Uterus (tissue), 4 donors: ENCODE data around the gene BPHL. TPM values are rescaled to one million over a fixed set of nuclear protein-coding genes. Genes with fewer than 3 reads are reported as not detected.
"Not testable (repeated sequence)": the region's sequence is repeated elsewhere in the genome, so short reads cannot be mapped to it uniquely, and the experiment has no call there.

Experiments
- DNase-seq, 2 donors: peaks; one replicate each; pipeline ENCODE4 v3.0.0-alpha.2; 2019 to 2020
- H3K27ac ChIP-seq, 2 donors: fragments of 200-600 bp; sonication (generic); 1 replicate in 1 of 2; 2 replicates in 1 of 2; pipeline ENCODE4 v1.5.1; 2016 to 2018
- H3K27me3 ChIP-seq, 2 donors: fragments of 200-600 bp; sonication (generic); one replicate each; pipeline ENCODE4 v1.5.1; 2018 to 2019; ENCODE audit warnings: control low read depth in 1 of 2
- H3K36me3 ChIP-seq, 2 donors: fragments of 200-600 bp; sonication (generic); one replicate each; pipeline ENCODE4 v1.5.1; 2019; ENCODE audit warnings: control low read depth in 1 of 2
- H3K4me1 ChIP-seq, 2 donors: fragments of 200-600 bp; sonication (generic); one replicate each; pipeline ENCODE4 v1.5.1; 2018 to 2019; ENCODE audit warnings: control low read depth in 1 of 2
- H3K4me3 ChIP-seq, 2 donors: fragments of 200-600 bp; sonication (generic); 1 replicate in 1 of 2; 2 replicates in 1 of 2; pipeline ENCODE4 v1.5.1; 2018 to 2019; ENCODE audit warnings: mild to moderate bottlenecking in 1 of 2
- H3K9me3 ChIP-seq, 2 donors: fragments of 200-600 bp; sonication (generic); one replicate each; pipeline ENCODE4 v1.5.1; 2019; ENCODE audit warnings: control low read depth in 1 of 2
- POLR2A ChIP-seq, 2 donors: fragments of 450-650 bp; IDR thresholded peaks; one replicate each; pipeline ENCODE4 v1.6.1; 2016; ENCODE audit warnings: antibody characterized with exemption in 2 of 2, mild to moderate bottlenecking in 1 of 2, moderate library complexity in 1 of 2
- intact Hi-C: fragments of 100-400 bp; cut with DNase I; formaldehyde crosslinking; loops from one replicate; pipeline ENCODE4 v1.15.1; 2023; ENCODE audit warnings: low total_unique reads
- total RNA-seq, 4 donors: library from RNA; depleted of rRNA in 3 of 4; stranded (reverse); fragments of >200 nt in 3 of 4; gene quantifications; one replicate each; pipeline versions ENCODE4 v1.1.0 to v1.2.4, GENCODE V29; 2014 to 2023
- TF ChIP-seq, protein P1 (sequence below), 4 experiments: fragments of 200-600 bp in 2 of 4; fragments of 450-650 bp in 2 of 4; sonication (generic) in 2 of 4; IDR thresholded peaks; one replicate each; pipeline ENCODE4 v1.5.1; 2016 to 2019; ENCODE audit warnings: antibody characterized with exemption in 4 of 4, mild to moderate bottlenecking in 2 of 4, moderate library complexity in 1 of 4
- donor health status: DM: yes; HTN: yes; CAD: no.

Gene BPHL
- total RNA-seq, 4 donors from 2014 or later: 4.1 to 30.9 (median 22.0) TPM

DNA sequence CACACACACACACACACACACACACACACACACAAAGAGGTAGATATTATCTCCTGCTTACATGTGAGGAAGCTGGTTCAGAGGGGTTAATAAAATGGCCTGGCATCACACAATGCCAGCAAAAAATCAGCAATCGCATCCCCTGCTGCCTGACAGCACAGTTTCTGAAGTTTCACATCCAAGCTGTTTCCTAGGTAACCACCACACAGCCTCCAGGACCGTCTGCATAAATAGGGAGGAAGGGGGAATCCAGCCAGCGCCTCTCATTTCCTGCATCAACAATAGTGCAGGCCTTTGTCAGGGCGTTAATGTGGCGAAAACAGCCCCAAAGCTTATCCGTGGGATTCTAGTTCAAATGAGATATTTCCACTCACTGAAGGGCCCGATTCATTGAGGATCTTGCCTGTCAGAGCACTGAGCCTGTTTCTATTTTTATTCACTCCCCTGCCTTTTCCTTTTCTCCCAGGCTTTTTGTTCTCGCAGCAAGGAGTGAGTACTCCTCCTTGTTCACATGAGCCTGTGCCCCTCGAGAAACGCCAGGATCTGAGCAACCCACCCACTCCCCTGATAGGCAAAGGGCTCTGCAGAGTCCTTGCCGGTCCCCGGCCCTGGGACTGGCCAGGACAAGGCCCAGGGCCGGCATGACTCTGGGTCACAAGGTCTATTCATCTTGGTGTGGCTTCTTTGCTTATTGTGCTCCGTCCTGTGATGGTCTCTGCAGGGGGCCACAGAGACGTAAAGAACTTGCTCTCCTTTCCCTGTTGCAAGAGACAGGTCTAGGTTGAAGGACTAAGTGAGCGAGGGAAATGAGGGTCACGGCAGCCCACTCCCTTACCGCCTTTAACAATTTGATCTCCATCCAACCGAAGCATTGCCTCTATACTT is 76.3 kb downstream of the BPHL start:
- intact Hi-C loops: no loop called here
- H3K27ac ChIP-seq: peak overlapping the region; percentile 70 to 74
- no peaks in the 10 kb centered on the region for H3K27me3 ChIP-seq
- DNase-seq: no peak
- no peaks in the 10 kb centered on the region for H3K36me3 ChIP-seq
- H3K4me3 ChIP-seq: no peak overlapping the region
- H3K9me3 ChIP-seq: no peaks in the 10 kb centered on the region
- TF ChIP-seq, protein P1, sequence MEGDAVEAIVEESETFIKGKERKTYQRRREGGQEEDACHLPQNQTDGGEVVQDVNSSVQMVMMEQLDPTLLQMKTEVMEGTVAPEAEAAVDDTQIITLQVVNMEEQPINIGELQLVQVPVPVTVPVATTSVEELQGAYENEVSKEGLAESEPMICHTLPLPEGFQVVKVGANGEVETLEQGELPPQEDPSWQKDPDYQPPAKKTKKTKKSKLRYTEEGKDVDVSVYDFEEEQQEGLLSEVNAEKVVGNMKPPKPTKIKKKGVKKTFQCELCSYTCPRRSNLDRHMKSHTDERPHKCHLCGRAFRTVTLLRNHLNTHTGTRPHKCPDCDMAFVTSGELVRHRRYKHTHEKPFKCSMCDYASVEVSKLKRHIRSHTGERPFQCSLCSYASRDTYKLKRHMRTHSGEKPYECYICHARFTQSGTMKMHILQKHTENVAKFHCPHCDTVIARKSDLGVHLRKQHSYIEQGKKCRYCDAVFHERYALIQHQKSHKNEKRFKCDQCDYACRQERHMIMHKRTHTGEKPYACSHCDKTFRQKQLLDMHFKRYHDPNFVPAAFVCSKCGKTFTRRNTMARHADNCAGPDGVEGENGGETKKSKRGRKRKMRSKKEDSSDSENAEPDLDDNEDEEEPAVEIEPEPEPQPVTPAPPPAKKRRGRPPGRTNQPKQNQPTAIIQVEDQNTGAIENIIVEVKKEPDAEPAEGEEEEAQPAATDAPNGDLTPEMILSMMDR (IDR thresholded peaks at IDR 0.05): no peak
- no peak for TF ChIP-seq POLR2A (IDR thresholded peaks at IDR 0.05)
- no peaks in the 10 kb centered on the region for H3K4me1 ChIP-seq

DNA sequence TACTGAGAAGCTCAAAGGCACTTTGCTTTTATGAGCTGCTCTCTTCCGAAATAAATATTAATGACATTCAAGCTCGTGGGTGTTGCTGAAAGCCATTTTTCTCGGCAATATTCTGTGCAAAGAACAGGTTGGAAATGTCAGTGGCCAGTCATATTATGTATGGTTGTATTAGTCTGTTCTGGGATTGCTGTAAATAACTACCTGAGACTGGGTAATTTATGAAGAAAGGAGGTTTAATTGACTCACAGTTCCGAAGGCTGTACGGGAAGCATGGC is 76.8 kb downstream of the BPHL start:
- no peak overlapping the region for H3K4me3 ChIP-seq
- H3K9me3 ChIP-seq: no peaks in the 10 kb centered on the region
- no peaks in the 10 kb centered on the region for H3K27me3 ChIP-seq
- intact Hi-C loops: no loop called here
- no peak for DNase-seq
- peak overlapping the region; percentile 70 to 74 for H3K27ac ChIP-seq
- H3K36me3 ChIP-seq: no peaks in the 10 kb centered on the region
- no peak for TF ChIP-seq POLR2A (IDR thresholded peaks at IDR 0.05)
- TF ChIP-seq, protein P1 (IDR thresholded peaks at IDR 0.05): no peak
- no peaks in the 10 kb centered on the region for H3K4me1 ChIP-seq

DNA sequence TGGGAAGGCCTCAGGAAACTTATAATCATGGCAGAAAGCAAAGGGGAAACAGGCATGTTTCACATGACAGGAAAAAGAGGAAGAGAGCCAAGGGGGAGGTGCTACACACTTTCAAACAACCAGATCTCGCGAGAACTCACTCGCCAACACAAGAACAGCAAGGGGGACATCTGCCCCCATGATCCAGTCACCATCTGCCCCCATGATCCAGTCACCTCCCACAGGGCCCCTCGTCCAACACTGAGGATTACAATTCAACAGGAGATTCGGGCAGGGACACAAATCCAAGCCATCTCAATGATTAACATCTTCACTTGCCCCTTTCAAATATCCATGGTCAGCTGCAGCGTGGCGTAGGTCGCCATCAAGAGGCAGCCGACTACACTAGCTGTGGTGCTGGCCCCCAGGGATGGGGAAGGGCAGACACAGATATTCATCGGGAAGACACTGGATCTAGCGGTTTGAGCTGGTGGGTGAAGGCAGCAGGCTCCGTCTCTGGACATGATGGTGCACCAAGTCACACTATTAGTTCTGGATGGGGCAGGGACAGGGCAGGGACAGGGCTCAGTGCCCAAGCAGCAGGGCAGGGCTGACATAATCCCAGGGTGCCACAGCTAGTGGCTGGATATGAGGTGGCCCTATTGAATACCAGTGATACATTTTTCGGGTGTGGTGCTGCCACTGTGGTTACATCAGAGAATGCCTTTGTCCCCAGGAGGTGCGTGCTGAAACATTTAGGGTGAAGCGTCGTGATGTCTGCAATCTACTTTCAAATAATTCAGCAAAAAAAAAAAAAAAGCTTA is 77.4 kb downstream of the BPHL start:
- Histone ChIP-seq H3K27ac (peak overlapping the region; percentile 70 to 74), H3K9me3 (no peaks in the 10 kb centered on the region), H3K36me3 (no peaks in the 10 kb centered on the region), H3K27me3 (no peaks in the 10 kb centered on the region), H3K4me1 (no peaks in the 10 kb centered on the region), H3K4me3 (no peak overlapping the region)
- DNase-seq: no peak
- no peak for TF ChIP-seq POLR2A (IDR thresholded peaks at IDR 0.05)
- TF ChIP-seq, protein P1 (IDR thresholded peaks at IDR 0.05): no peak
- intact Hi-C loops: no loop called here

DNA sequence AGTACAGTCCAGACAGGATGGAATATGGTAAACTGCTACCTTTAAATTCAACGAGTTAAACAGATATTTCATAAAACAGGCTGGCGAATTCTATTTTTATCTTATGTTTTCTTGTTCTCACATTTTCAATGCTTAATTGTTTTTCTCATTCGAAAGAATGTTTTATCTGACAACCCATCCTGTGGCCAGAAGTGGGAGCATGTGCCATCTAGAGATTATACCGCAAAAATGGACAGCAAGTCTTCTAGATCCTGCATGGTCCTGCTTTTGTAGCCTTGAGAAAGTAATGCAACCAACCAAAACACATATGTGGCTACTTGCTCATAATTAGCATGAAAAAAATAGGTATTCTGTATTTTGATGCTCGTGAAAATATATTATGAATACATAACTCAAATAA is 78.3 kb downstream of the BPHL start:
- intact Hi-C loops: no loop called here
- Histone ChIP-seq H3K36me3 (no peaks in the 10 kb centered on the region), H3K27me3 (no peaks in the 10 kb centered on the region), H3K9me3 (no peaks in the 10 kb centered on the region), H3K4me1 (no peaks in the 10 kb centered on the region), H3K27ac (no peak overlapping the region), H3K4me3 (no peak overlapping the region)
- DNase-seq: no peak
- no peak for TF ChIP-seq POLR2A (IDR thresholded peaks at IDR 0.05)
- TF ChIP-seq, protein P1 (IDR thresholded peaks at IDR 0.05): no peak

DNA sequence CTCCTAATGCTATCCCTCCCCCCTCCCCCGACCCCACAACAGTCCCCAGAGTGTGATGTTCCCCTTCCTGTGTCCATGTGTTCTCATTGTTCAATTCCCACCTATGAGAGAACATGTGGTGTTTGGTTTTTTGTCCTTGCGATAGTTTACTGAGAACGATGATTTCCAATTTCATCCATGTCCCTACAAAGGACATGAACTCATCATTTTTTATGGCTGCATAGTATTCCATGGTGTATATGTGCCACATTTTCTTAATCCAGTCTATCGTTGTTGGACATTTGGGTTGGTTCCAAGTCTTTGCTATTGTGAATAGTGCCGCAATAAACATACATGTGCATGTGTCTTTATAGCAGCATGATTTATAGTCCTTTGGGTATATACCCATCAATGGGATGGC is 79.2 kb downstream of the BPHL start:
- DNase-seq, intact Hi-C loops, H3K27ac ChIP-seq, H3K36me3 ChIP-seq, H3K4me3 ChIP-seq, H3K4me1 ChIP-seq, H3K27me3 ChIP-seq, H3K9me3 ChIP-seq: not testable (repeated sequence)
